Natural killer cell treated with Interleukin-12 subunit alpha and Interleukin-12 subunit beta and Interleukin-15 and Interleukin-18, amount 100 ng/mL, for 72 hours (primary cell): ENCODE data around the gene CDK2AP2. TPM values are rescaled to one million over a fixed set of nuclear protein-coding genes. Genes with fewer than 3 reads are reported as not detected.

Experiments used
- ATAC-seq, 2 donors: fragments of 150-1000 bp; cut with Tn5 transposase in 1 of 2; sonication (Bioruptor Pico), chemical (Tn5 transposase) in 1 of 2; 2 replicates each; pipeline ENCODE4 v1.10.0; 2021
- DNase-seq: peaks from one replicate; pipeline ENCODE4 v3.0.0; 2022; ENCODE audit warnings: low spot score
- H3K27ac Mint-ChIP-seq, 2 donors: 1 replicate in 1 of 2; 2 replicates in 1 of 2; pipeline ENCODE4 v1.8.0; 2022; ENCODE audit warnings: mixed read lengths in 2 of 2, mild to moderate bottlenecking in 1 of 2, moderate library complexity in 1 of 2
- H3K27me3 Mint-ChIP-seq, 2 donors: 1 replicate in 1 of 2; 2 replicates in 1 of 2; pipeline ENCODE4 v1.8.0; 2022; ENCODE audit warnings: mixed read lengths in 2 of 2
- H3K36me3 Mint-ChIP-seq: one replicate; pipeline ENCODE4 v1.8.0; 2022; ENCODE audit warnings: mixed read lengths
- H3K4me1 Mint-ChIP-seq, 2 donors: 1 replicate in 1 of 2; 2 replicates in 1 of 2; pipeline ENCODE4 v1.8.0; 2022; ENCODE audit warnings: low read depth in 2 of 2, mixed read lengths in 2 of 2, mild to moderate bottlenecking in 1 of 2
- H3K4me3 Mint-ChIP-seq: one replicate; pipeline ENCODE4 v1.8.0; 2022; ENCODE audit warnings: mixed read lengths
- H3K9me3 Mint-ChIP-seq: 2 replicates; pipeline ENCODE4 v1.8.0; 2022; ENCODE audit warnings: mixed read lengths
- total RNA-seq, 2 donors: library from RNA; stranded (reverse); gene quantifications; one replicate each; pipeline ENCODE4 v1.2.3, GENCODE V29; 2022

Gene CDK2AP2
- total RNA-seq, 2 donors from 2014 or later, result 92.6 to 103 TPM

GRCh38 chr11:67538306-67538705 lies 30.3 kb upstream of the CDK2AP2 start:
- H3K9me3 Mint-ChIP-seq, result peaks cover 5% of the 10 kb centered on the region
- H3K4me3 Mint-ChIP-seq, result no peak overlapping the region
- ATAC-seq, result no peak
- peaks cover 0 to 3% of the 10 kb centered on the region in 2 donors for H3K27me3 Mint-ChIP-seq
- peaks cover 10% of the 10 kb centered on the region for H3K36me3 Mint-ChIP-seq
- DNase-seq, result no peak
- no peaks in the 10 kb centered on the region for H3K4me1 Mint-ChIP-seq
- no peak overlapping the region for H3K27ac Mint-ChIP-seq

GRCh38 chr11:67535561-67535960 lies 27.6 kb upstream of the CDK2AP2 start:
- Mint-ChIP-seq H3K4me1 (no peaks in the 10 kb centered on the region), H3K27ac (no peak overlapping the region), H3K4me3 (no peak overlapping the region), H3K27me3 (peaks cover 0 to 3% of the 10 kb centered on the region in 2 donors), H3K9me3 (peaks cover 5% of the 10 kb centered on the region), H3K36me3 (peaks cover 10% of the 10 kb centered on the region)
- no peak for DNase-seq
- ATAC-seq, result no peak

DNA sequence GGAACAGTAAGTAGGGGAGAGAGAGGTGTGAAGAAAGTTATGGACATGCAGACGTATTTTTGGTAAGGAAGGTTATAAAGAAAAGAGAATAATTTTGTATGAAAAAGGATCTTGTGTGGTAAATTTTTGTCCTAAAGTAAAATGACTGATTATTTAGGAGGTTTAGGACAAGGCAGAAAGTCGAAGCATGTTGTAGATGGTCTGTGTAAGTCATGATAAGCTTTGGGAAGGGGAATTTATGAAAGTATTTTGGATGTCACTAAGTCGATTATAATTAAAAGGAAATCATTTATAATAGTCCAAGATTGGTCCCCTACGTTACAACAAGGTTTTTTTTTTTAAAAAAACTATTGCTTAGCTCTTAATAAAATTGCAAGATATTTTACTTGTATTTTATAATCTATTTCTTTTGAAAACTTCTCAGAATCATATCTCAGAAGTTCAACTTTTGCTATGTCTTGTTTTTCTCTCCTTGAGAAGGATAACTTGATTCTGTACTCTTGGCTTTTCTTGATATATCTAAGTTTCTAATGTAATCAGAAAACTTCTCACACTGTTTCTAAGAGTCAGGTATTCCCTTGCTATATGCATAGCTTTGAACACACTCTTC lies 26.2 kb upstream of the CDK2AP2 start:
- peaks cover 5% of the 10 kb centered on the region for H3K9me3 Mint-ChIP-seq
- peaks cover 4 to 5% of the 10 kb centered on the region in 2 donors for H3K27me3 Mint-ChIP-seq
- H3K4me3 Mint-ChIP-seq, result no peak overlapping the region
- ATAC-seq (no peak), DNase-seq (no peak)
- no peak overlapping the region for H3K27ac Mint-ChIP-seq
- H3K4me1 Mint-ChIP-seq, result peaks cover 3% of the 10 kb centered on the region in 2 donors
- H3K36me3 Mint-ChIP-seq, result peaks cover 10% of the 10 kb centered on the region

- no peak overlapping the region for H3K4me3 Mint-ChIP-seq
Observed at GRCh38 chr11:67532889-67533288, 24.9 kb upstream of the CDK2AP2 start.

DNA sequence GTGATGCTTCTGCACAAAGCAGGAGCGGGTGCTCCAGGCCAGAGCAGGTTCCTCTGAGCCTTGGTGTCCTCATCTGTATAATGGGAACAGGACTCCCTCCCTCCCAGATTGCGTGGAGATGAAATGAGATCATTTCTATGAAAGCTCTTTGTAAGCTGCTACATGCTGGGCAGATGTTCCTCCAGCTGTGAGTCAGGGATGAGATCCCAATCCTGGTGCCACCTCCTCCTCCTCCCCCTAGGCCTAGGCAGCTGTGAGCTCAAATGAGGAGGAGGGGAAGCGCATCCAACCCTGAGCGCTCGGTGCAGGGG lies 22.3 kb upstream of the CDK2AP2 start:
- Mint-ChIP-seq H3K4me1 (peaks cover 4 to 5% of the 10 kb centered on the region in 2 donors), H3K27me3 (peaks cover 15 to 20% of the 10 kb centered on the region in 2 donors), H3K9me3 (peaks cover 8% of the 10 kb centered on the region), H3K4me3 (no peak overlapping the region), H3K36me3 (peaks cover 10% of the 10 kb centered on the region), H3K27ac (no peak overlapping the region)
- no peak for DNase-seq
- ATAC-seq, result no peak

More at GRCh38 chr11:67532889-67533288, 24.9 kb upstream of the CDK2AP2 start:
- Mint-ChIP-seq H3K27me3 (peaks cover 6% of the 10 kb centered on the region in 2 donors), H3K36me3 (peaks cover 10% of the 10 kb centered on the region), H3K27ac (no peak overlapping the region), H3K9me3 (peaks cover 5% of the 10 kb centered on the region), H3K4me1 (peaks cover 4 to 5% of the 10 kb centered on the region in 2 donors)
- DNase-seq (no peak), ATAC-seq (no peak)

- Mint-ChIP-seq H3K9me3 (peaks cover 3% of the 10 kb centered on the region), H3K27me3 (peaks cover 12 to 20% of the 10 kb centered on the region in 2 donors), H3K4me1 (peaks cover 4 to 5% of the 10 kb centered on the region in 2 donors), H3K36me3 (no peaks in the 10 kb centered on the region), H3K4me3 (no peak overlapping the region), H3K27ac (no peak overlapping the region)
- ATAC-seq, result no peak
- DNase-seq, result no peak
Observed at GRCh38 chr11:67528376-67528775, 20.4 kb upstream of the CDK2AP2 start.

DNA sequence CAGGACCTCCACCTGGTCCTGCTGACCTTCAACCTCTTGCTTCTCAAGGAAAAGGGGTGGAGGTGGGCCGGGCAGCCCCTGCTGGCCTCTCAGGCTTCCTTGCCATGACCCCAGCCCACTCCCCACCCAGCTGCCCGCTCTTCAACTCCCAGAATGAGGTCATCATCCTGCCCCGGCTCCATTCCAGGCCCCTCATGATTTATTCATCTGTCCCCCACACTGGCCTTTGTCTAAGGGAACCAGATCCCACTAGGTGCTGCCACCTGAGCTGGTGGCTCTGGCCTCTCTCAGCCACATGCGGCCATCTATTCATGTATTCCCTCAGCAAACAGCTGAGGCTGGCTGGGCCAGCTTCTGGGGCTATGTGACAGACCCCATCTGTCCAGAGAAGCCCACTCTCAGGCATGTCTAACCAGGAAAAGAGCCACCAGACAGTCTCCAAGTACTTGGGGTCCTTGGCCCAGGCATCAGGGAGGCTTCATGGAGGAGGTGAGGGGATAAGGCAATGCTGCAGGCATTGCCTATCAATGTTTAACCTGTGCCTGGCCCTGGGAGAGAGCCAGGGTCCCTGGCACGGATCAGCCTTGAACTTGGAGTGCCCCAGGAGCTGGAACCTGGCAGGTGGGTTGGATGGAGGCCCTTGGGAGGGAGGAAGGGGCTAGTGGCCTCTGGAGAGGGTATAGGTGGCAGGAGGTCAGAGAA lies 17.5 kb upstream of the CDK2AP2 start:
- H3K27ac Mint-ChIP-seq, result no peak overlapping the region
- H3K36me3 Mint-ChIP-seq, result no peaks in the 10 kb centered on the region
- no peak overlapping the region for H3K4me3 Mint-ChIP-seq
- peaks cover 3% of the 10 kb centered on the region for H3K9me3 Mint-ChIP-seq
- DNase-seq (no peak), ATAC-seq (no peak)
- H3K27me3 Mint-ChIP-seq, result peaks cover 12 to 20% of the 10 kb centered on the region in 2 donors
- peaks cover 4 to 5% of the 10 kb centered on the region in 2 donors for H3K4me1 Mint-ChIP-seq

- Mint-ChIP-seq H3K4me3 (no peak overlapping the region), H3K9me3 (peaks cover 3% of the 10 kb centered on the region), H3K4me1 (peaks cover 4% of the 10 kb centered on the region in 2 donors), H3K27me3 (peaks cover 12 to 19% of the 10 kb centered on the region in 2 donors), H3K36me3 (no peaks in the 10 kb centered on the region), H3K27ac (no peak overlapping the region)
- ATAC-seq, result no peak
- DNase-seq, result no peak
Observed at GRCh38 chr11:67524480-67524808, 16.5 kb upstream of the CDK2AP2 start.

GRCh38 chr11:67523556-67524479 lies 15.9 kb upstream of the CDK2AP2 start:
- peaks cover 9 to 14% of the 10 kb centered on the region in 2 donors for H3K27me3 Mint-ChIP-seq
- no peak overlapping the region for H3K4me3 Mint-ChIP-seq
- no peak for ATAC-seq
- peaks cover 3% of the 10 kb centered on the region for H3K9me3 Mint-ChIP-seq
- no peaks in the 10 kb centered on the region for H3K4me1 Mint-ChIP-seq
- H3K27ac Mint-ChIP-seq, result no peak overlapping the region
- no peaks in the 10 kb centered on the region for H3K36me3 Mint-ChIP-seq
- DNase-seq, result no peak

DNA sequence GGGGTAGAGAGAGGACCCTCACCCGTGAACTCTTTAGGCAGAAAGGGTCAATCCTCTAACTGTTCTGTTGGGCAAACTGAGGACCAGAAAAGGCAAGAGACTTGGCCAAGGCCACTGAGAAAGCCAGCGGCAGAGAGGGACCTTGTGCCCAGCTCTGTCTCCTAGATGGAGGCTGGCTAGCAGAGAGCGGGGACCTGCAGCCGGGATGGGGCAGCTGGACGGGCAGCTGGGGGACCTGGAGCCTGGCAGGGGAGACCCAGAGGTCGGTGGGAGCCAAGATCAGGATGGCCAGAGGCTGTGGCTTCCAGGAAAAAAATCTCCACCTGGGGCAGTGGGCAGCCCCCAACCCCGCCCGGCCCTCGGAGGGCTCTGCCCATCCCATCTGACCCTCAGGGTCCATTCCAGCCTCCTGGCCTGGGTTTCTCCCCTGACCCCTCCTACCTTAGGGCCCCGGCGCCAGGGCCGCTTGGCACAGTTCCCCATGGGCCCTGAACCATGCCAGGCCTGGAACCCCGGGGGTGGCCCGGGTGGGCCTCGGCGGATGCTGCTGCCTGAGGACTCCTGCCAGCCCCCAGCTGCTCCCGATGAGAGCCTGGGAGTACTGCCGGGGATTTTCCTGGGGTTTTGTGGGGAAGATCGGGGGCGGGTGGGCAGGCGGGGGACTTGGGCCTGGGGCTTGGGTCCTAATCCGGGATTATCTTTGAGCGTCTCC lies 15.0 kb upstream of the CDK2AP2 start, which contains the start of gene CABP2:
TSS of gene CABP2 (minus strand) at position 603 of the 712 bp plus-strand sequence. CDS start at position 483, 120 bp downstream.
- Mint-ChIP-seq H3K36me3 (no peaks in the 10 kb centered on the region), H3K4me1 (no peaks in the 10 kb centered on the region), H3K9me3 (peaks cover 3% of the 10 kb centered on the region), H3K4me3 (no peak within 1 kb of the TSS), H3K27ac (no peak within 1 kb of the TSS), H3K27me3 (peaks cover 9 to 14% of the 10 kb centered on the region in 2 donors)
- ATAC-seq (no peak), DNase-seq (no peak)

DNA sequence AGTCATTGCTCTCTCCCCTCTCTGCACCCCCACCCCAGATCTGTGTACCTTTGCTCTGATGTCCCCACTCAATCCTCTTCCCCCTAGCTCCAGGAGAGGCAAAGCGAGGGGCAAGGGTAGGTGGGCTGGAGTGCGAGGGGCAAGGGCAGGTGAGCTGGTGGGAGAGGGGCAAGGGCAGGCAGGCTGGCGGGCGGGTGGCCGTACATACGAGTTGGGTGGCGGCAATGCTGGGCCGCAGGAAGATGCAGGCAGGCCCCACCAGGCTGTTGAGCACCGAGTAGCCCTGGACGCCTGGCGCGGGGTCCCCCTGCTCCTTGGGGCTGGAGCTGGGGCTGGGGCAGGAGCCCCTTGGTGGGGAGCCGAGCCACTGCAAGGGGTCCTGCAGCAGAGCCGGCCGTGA lies 14.4 kb upstream of the CDK2AP2 start:
- DNase-seq, result no peak
- H3K27ac Mint-ChIP-seq, result no peak overlapping the region
- H3K4me3 Mint-ChIP-seq, result no peak overlapping the region
- no peaks in the 10 kb centered on the region for H3K4me1 Mint-ChIP-seq
- peaks cover under 1% of the 10 kb centered on the region for H3K9me3 Mint-ChIP-seq
- H3K36me3 Mint-ChIP-seq, result no peaks in the 10 kb centered on the region
- H3K27me3 Mint-ChIP-seq, result peaks cover 5 to 8% of the 10 kb centered on the region in 2 donors
- peak in 1 of 2 donors; percentile 11 for ATAC-seq

- no peak for ATAC-seq
Observed at GRCh38 chr11:67521924-67522323, 14.0 kb upstream of the CDK2AP2 start.

More at GRCh38 chr11:67521924-67522323, 14.0 kb upstream of the CDK2AP2 start:
- H3K4me3 Mint-ChIP-seq, result no peak overlapping the region
- H3K4me1 Mint-ChIP-seq, result no peaks in the 10 kb centered on the region
- peaks cover 3 to 4% of the 10 kb centered on the region in 2 donors for H3K27me3 Mint-ChIP-seq
- H3K27ac Mint-ChIP-seq, result no peak overlapping the region
- no peak for DNase-seq
- H3K36me3 Mint-ChIP-seq, result no peaks in the 10 kb centered on the region
- no peaks in the 10 kb centered on the region for H3K9me3 Mint-ChIP-seq
